Peyer's patch (tissue), 4 donors: ENCODE measurements around the gene MYH10.

Source experiments
- CTCF ChIP-seq, 6 experiments: fragments of 450-650 bp in 4 of 6; fragments of 200-600 bp in 2 of 6; sonication (generic) in 1 of 6; IDR thresholded peaks; one replicate each; pipeline ENCODE4 v1.5.1; 2017 to 2019; ENCODE audit warnings: antibody characterized with exemption in 6 of 6, mild to moderate bottlenecking in 3 of 6, moderate library complexity in 1 of 6
- POLR2A ChIP-seq, 2 donors: fragments of 450-650 bp; IDR thresholded peaks; one replicate each; pipeline ENCODE4 v1.5.1; 2017; ENCODE audit warnings: antibody characterized with exemption in 2 of 2, mild to moderate bottlenecking in 2 of 2, moderate library complexity in 2 of 2

DNA sequence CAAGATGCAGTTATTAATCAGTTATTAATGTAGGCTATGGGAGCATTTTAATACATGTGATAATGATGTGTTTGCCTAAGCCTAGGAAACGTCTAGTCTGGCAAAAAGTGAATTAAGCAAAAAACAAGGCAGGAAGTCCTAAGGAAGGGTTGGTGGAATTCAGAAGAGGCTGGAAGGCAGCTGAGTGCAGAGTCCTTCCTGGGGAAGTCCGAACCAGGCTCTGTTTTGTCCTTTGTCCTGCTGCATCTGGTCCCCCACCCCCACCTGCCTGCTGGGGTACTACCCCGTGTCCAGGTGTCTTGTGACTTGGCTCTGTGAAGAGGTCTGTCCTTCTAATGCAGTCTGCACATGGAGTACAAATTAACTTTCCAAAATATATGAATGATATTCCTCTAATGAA, 1.5 kb upstream of the MYH10 start:
- no peak for TF ChIP-seq CTCF (IDR thresholded peaks at IDR 0.05)
- TF ChIP-seq POLR2A (IDR thresholded peaks at IDR 0.05), result no peak
